PC-3 (cell line): Measurements from ENCODE around the gene PTGES3. TPM values are rescaled to one million over a fixed set of nuclear protein-coding genes. Genes with fewer than 3 reads are reported as not detected.

Experiments
- ATAC-seq: fragments of 200-7000 bp; cut with Tn5 transposase; 2 replicates; pipeline ENCODE4 v1.9.1; 2020; ENCODE audit warnings: mild to moderate bottlenecking, moderate library complexity
- BruUV-seq: library from RNA; stranded (reverse); fragments of 400-500 nt; replicated peaks from 2 replicates; lab custom pipeline; 2021; lab: Mats Ljungman, UMichigan
- CTCF ChIA-PET: fragments of 300-600 bp; sonication (Branson Sonifier 250); formaldehyde crosslinking; loops from one replicate; lab custom pipeline; 2022; ENCODE audit warnings: antibody characterized with exemption; lab: Charles Lee
- POLR2A ChIA-PET: fragments of 300-600 bp; sonication (Branson Sonifier 250); formaldehyde crosslinking; loops from one replicate; lab custom pipeline; 2022; ENCODE audit warnings: antibody characterized with exemption; ENCODE audit not compliant: unreplicated experiment; lab: Charles Lee
- DNase-seq: peaks from one replicate; pipeline ENCODE4 v3.0.0-alpha.2; 2015
- H2AFZ ChIP-seq: fragments of 300-600 bp; sonication (generic); 2 replicates; pipeline ENCODE4 v1.6.0; 2016; ENCODE audit warnings: antibody characterized with exemption, low read length
- H3F3A ChIP-seq: fragments of 300-600 bp; sonication (generic); one replicate; pipeline ENCODE4 v1.6.0; 2017; ENCODE audit warnings: antibody characterized with exemption, low read length, control low read depth, mild to moderate bottlenecking; ENCODE audit not compliant: unreplicated experiment
- H3K27ac ChIP-seq: fragments of 300-600 bp; sonication (generic); 2 replicates; pipeline ENCODE4 v1.5.1; 2016; ENCODE audit warnings: mild to moderate bottlenecking, low read length
- H3K27me3 ChIP-seq: fragments of 300-600 bp; sonication (generic); 2 replicates; pipeline ENCODE4 v1.6.1; 2016; ENCODE audit warnings: low read length, mixed read lengths
- H3K36me3 ChIP-seq: fragments of 300-600 bp; sonication (generic); 2 replicates; pipeline ENCODE4 v1.6.1; 2016; ENCODE audit warnings: low read depth, mixed run types, low read length, mixed read lengths
- H3K4me1 ChIP-seq: fragments of 300-600 bp; sonication (generic); 2 replicates; pipeline ENCODE4 v1.5.1; 2016; ENCODE audit warnings: low read length; ENCODE audit not compliant: insufficient read depth
- H3K4me2 ChIP-seq: fragments of 300-600 bp; sonication (generic); 2 replicates; pipeline ENCODE4 v1.6.0; 2016; ENCODE audit warnings: low read length
- H3K4me3 ChIP-seq: fragments of 300-600 bp; sonication (generic); 2 replicates; pipeline ENCODE4 v1.5.1; 2016; ENCODE audit warnings: mild to moderate bottlenecking, low read length, mixed read lengths
- H3K79me2 ChIP-seq: fragments of 300-600 bp; sonication (generic); 2 replicates; pipeline ENCODE4 v1.6.1; 2017; ENCODE audit warnings: low read length, mixed read lengths
- H3K9ac ChIP-seq: fragments of 300-600 bp; sonication (generic); 2 replicates; pipeline ENCODE4 v1.6.0; 2016; ENCODE audit warnings: mild to moderate bottlenecking, low read length
- H3K9me2 ChIP-seq: fragments of 300-600 bp; sonication (generic); replicated peaks from 2 replicates; pipeline ENCODE4 v1.6.1; 2016; ENCODE audit warnings: mixed run types, low read length, mixed read lengths
- H3K9me3 ChIP-seq: fragments of 300-600 bp; sonication (generic); 2 replicates; pipeline ENCODE4 v1.6.1; 2016; ENCODE audit warnings: low read length, mixed read lengths
- H4K20me1 ChIP-seq: fragments of 300-600 bp; sonication (generic); 2 replicates; pipeline ENCODE4 v1.6.1; 2016; ENCODE audit warnings: low read length, mixed read lengths
- CTCF ChIP-seq: fragments of 300-600 bp; sonication (generic); conservative IDR thresholded peaks from 2 replicates; pipeline ENCODE4 v1.5.1; 2017; ENCODE audit warnings: antibody characterized with exemption, low read depth, mild to moderate bottlenecking, low read length
- EZH2 ChIP-seq: fragments of 300-600 bp; sonication (generic); IDR thresholded peaks from one replicate; pipeline ENCODE4 v1.6.1; 2017; ENCODE audit warnings: antibody characterized with exemption, mild to moderate bottlenecking, low read length; ENCODE audit not compliant: unreplicated experiment
- EZH2phosphoT487 ChIP-seq: fragments of 300-600 bp; sonication (generic); IDR thresholded peaks from 2 replicates; pipeline ENCODE4 v1.6.1; 2018; ENCODE audit warnings: mild to moderate bottlenecking, antibody characterized with exemption, low read length, borderline replicate concordance
- intact Hi-C: fragments of 100-400 bp; cut with micrococcal nuclease; formaldehyde crosslinking; loops from 2 replicates; pipeline ENCODE4 v1.9.0; 2023
- total RNA-seq: library from RNA; depleted of rRNA; stranded (reverse); fragments of >200 nt; gene quantifications from 2 replicates; pipeline ENCODE4 v1.2.3, GENCODE V29; 2014

The PTGES3 gene
- total RNA-seq, 1 experiment from 2014 or later = 165 TPM

GRCh38 chr12:56634837-56635791 is 53.0 kb downstream of the PTGES3 start:
- peak overlapping the region; percentile 83 for H3K27ac ChIP-seq
- H3K36me3 ChIP-seq = peaks cover 24% of the 10 kb centered on the region
- TF ChIP-seq CTCF (peak; percentile 56), EZH2phosphoT487 (no peak)
- H3K4me2 ChIP-seq = peak overlapping the region; percentile 100
- no peaks in the 10 kb centered on the region for H3K27me3 ChIP-seq
- H3K79me2 ChIP-seq = peaks cover 49% of the 10 kb centered on the region
- ChIA-PET CTCF (no interaction called here), POLR2A (interaction anchor here (0.7 kb wide), 1 partner anchor 319 kb away, joined by 5 read pairs; no protein-coding TSS in a partner anchor)
- H4K20me1 ChIP-seq = 0 out of 2 replicates have a peak, but pooled peaks cover 8% of the 10 kb centered on the region
- no peaks in the 10 kb centered on the region for H3K9me3 ChIP-seq
- H3K9ac ChIP-seq = peak overlapping the region; percentile 78
- BruUV-seq = TSS peak; percentile 44
- H3K4me1 ChIP-seq = peaks cover 44% of the 10 kb centered on the region
- intact Hi-C loops = no loop called here
- peak; percentile 92 for DNase-seq
- H3K9me2 ChIP-seq = no peaks in the 10 kb centered on the region
- H3K4me3 ChIP-seq = peak overlapping the region; percentile 90
- H2AFZ ChIP-seq = peak overlapping the region; percentile 65
- peaks cover 12% of the 10 kb centered on the region for H3F3A ChIP-seq
- ATAC-seq = peak; percentile 54

- TF ChIP-seq EZH2phosphoT487 = no peak
- no peak for TF ChIP-seq EZH2
- TF ChIP-seq CTCF = no peak
- CTCF ChIA-PET = no interaction called here
- no TSS peak for BruUV-seq
- H4K20me1 ChIP-seq = 0 out of 2 replicates have a peak, but pooled peaks cover 5% of the 10 kb centered on the region
- peaks cover 44% of the 10 kb centered on the region for H3K4me1 ChIP-seq
- peak overlapping the region; percentile 90 for H3K4me3 ChIP-seq
- peaks cover 12% of the 10 kb centered on the region for H3F3A ChIP-seq
- ATAC-seq (peak; percentile 15), DNase-seq (peak; percentile 65)
- no peaks in the 10 kb centered on the region for H3K9me2 ChIP-seq
- H3K4me2 ChIP-seq = peak overlapping the region; percentile 100
- H3K36me3 ChIP-seq = peaks cover 17% of the 10 kb centered on the region
- peak overlapping the region; percentile 65 for H2AFZ ChIP-seq
- H3K9ac ChIP-seq = peak overlapping the region; percentile 78
- peak overlapping the region; percentile 83 for H3K27ac ChIP-seq
- intact Hi-C loops = no loop called here
- no peaks in the 10 kb centered on the region for H3K9me3 ChIP-seq
- H3K27me3 ChIP-seq = no peaks in the 10 kb centered on the region
- peaks cover 57% of the 10 kb centered on the region for H3K79me2 ChIP-seq
- POLR2A ChIA-PET = no interaction called here
Measured at GRCh38 chr12:56634242-56634836, 53.7 kb downstream of the PTGES3 start.
